Measurements from ENCODE around the gene DGKD. TPM values are rescaled to one million over a fixed set of nuclear protein-coding genes. Genes with fewer than 3 reads are reported as not detected.

DGKD gene
- total RNA-seq, 1 experiment from 2014 or later, result 41.4 TPM

DNA sequence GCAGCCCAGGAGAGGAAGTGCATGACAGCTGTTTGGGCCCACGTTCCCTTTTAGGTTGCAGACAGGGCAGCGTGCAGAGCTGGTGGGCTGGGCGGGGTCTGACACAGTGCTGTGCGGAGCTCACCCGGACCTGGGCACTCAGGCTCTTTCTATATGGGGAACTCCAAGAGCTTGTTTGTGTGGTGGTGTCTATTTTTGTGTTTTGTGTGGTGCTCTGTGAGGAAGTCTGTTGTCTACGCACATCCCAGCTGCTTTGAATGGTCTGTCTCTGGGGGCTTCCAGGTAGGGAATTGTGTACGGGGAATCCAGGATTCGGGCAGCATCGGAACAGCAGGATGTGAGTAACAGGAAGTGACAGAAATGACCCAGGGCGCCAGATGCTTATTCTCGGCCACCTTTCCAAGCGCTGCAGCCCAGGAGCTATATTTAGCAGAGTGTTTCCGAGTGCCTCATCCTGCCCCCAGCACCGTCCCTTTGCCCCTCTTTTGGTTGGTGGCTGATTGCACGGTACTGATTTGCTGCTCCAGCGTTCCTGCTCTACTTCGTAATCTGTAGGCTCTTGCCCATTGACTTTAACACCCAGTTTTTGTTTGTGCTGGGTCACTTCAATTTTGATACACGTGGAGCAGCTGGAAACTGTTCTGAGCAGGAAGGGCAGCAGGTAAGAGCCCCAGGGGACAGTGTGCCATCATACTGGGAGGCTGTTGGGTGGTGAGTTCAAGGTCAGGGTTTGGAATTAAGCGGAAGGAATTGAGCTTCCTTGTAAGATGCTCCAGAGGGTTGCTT is 64.7 kb downstream of the DGKD start:
- POLR2A ChIA-PET, result no interaction called here
- TF ChIP-seq NFE2L1 (CRISPR knock-in tag; IDR thresholded peaks at IDR 0.05) (no peak), MYBL2 (CRISPR knock-in tag; IDR thresholded peaks at IDR 0.05) (no peak)
- Mint-ChIP-seq H3K4me3 (no peak overlapping the region), H3K9me3 (no peaks in the 10 kb centered on the region), H3K27ac (peak overlapping the region; percentile 69), H3K27me3 (ENCODE audit: low read depth) (no peaks in the 10 kb centered on the region), H3K36me3 (no peaks in the 10 kb centered on the region), H3K4me1 (peaks cover 45% of the 10 kb centered on the region)
- DNase-seq (ENCODE audit: low spot score) (no peak), ATAC-seq (no peak)
- CTCF ChIA-PET, result interaction anchor here (0.6 to 4.5 kb wide), 7 partner anchors 15 to 440 kb away, joined by 3 to 21 read pairs (median 5); partner anchors contain the start of gene DGKD

DNA sequence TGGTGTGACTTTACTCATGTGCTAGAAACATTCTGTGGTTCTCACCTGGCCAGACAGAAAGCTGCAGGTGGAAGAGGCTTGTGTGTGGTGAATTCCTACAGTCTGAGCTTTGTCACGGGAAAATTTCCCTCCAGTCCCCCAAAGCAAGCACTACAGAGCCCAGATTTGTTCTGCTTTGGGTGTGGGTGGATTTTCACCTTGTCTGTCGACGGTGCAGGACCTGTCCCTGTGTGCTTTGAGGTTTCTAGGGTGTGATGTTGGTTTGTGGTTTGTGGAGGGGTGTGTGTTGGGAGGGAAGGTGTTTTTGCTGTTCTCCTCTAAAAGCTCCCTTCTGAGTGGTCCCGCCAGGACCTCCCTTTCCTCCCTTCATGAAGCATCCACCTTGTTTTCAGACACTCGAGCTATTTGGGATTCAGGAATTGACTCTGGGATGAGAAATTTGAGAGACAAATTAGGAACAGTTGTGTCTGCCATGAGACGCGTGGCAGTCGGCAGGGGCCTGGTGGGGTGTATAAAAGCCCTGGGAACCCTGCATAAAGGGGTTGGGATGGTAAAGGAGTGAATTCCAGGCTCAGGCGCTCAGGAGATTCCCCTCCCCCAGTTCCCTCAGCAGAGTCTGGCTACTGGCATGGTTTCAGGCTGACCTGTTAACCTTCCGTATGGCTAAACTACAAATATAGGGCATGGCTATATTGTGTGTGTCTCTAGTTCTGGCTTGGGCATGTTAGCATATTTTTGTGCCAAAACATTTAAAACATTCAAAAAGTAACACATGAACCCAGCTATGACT is 65.5 kb downstream of the DGKD start:
- peaks cover 45% of the 10 kb centered on the region for H3K4me1 Mint-ChIP-seq
- ATAC-seq (peak; percentile 83), DNase-seq (ENCODE audit: low spot score) (no peak)
- ChIA-PET CTCF (interaction anchor here (1.1 to 4.5 kb wide), 6 partner anchors 14 to 292 kb away, joined by 3 to 21 read pairs (median 8); partner anchors contain the start of gene DGKD), POLR2A (no interaction called here)
- peak overlapping the region; percentile 69 for H3K27ac Mint-ChIP-seq
- TF ChIP-seq SMAD3 (CRISPR knock-in tag; IDR thresholded peaks at IDR 0.05; ENCODE audit: borderline replicate concordance) (no peak), KAT7 (CRISPR knock-in tag; IDR thresholded peaks at IDR 0.05; ENCODE audit: borderline replicate concordance) (no peak), MXD4 (CRISPR knock-in tag; IDR thresholded peaks at IDR 0.05; ENCODE audit: borderline replicate concordance) (no peak), GABPB1 (CRISPR knock-in tag; IDR thresholded peaks at IDR 0.05) (no peak), IRF2 (CRISPR knock-in tag; IDR thresholded peaks at IDR 0.05; ENCODE audit: borderline replicate concordance, low read depth) (no peak), CREB1 (CRISPR knock-in tag; IDR thresholded peaks at IDR 0.05) (no peak), GTF2I (CRISPR knock-in tag; conservative IDR thresholded peaks at IDR 0.05) (no peak), NFE2L1 (CRISPR knock-in tag; IDR thresholded peaks at IDR 0.05) (no peak), ZNF219 (CRISPR knock-in tag; IDR thresholded peaks at IDR 0.05; ENCODE audit: borderline replicate concordance) (no peak), ZNF416 (CRISPR knock-in tag; IDR thresholded peaks at IDR 0.05) (no peak), ELF4 (CRISPR knock-in tag; IDR thresholded peaks at IDR 0.05; ENCODE audit: low read depth) (no peak)
- TF ChIP-seq, protein P1, sequence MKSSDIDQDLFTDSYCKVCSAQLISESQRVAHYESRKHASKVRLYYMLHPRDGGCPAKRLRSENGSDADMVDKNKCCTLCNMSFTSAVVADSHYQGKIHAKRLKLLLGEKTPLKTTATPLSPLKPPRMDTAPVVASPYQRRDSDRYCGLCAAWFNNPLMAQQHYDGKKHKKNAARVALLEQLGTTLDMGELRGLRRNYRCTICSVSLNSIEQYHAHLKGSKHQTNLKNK (CRISPR knock-in tag; IDR thresholded peaks at IDR 0.05), result no peak
- TF ChIP-seq, protein P2, sequence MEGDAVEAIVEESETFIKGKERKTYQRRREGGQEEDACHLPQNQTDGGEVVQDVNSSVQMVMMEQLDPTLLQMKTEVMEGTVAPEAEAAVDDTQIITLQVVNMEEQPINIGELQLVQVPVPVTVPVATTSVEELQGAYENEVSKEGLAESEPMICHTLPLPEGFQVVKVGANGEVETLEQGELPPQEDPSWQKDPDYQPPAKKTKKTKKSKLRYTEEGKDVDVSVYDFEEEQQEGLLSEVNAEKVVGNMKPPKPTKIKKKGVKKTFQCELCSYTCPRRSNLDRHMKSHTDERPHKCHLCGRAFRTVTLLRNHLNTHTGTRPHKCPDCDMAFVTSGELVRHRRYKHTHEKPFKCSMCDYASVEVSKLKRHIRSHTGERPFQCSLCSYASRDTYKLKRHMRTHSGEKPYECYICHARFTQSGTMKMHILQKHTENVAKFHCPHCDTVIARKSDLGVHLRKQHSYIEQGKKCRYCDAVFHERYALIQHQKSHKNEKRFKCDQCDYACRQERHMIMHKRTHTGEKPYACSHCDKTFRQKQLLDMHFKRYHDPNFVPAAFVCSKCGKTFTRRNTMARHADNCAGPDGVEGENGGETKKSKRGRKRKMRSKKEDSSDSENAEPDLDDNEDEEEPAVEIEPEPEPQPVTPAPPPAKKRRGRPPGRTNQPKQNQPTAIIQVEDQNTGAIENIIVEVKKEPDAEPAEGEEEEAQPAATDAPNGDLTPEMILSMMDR (IDR thresholded peaks at IDR 0.05), result no peak
- TF ChIP-seq, protein P3, sequence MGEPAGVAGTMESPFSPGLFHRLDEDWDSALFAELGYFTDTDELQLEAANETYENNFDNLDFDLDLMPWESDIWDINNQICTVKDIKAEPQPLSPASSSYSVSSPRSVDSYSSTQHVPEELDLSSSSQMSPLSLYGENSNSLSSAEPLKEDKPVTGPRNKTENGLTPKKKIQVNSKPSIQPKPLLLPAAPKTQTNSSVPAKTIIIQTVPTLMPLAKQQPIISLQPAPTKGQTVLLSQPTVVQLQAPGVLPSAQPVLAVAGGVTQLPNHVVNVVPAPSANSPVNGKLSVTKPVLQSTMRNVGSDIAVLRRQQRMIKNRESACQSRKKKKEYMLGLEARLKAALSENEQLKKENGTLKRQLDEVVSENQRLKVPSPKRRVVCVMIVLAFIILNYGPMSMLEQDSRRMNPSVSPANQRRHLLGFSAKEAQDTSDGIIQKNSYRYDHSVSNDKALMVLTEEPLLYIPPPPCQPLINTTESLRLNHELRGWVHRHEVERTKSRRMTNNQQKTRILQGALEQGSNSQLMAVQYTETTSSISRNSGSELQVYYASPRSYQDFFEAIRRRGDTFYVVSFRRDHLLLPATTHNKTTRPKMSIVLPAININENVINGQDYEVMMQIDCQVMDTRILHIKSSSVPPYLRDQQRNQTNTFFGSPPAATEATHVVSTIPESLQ (CRISPR knock-in tag; IDR thresholded peaks at IDR 0.05), result no peak
- TF ChIP-seq, protein P4, sequence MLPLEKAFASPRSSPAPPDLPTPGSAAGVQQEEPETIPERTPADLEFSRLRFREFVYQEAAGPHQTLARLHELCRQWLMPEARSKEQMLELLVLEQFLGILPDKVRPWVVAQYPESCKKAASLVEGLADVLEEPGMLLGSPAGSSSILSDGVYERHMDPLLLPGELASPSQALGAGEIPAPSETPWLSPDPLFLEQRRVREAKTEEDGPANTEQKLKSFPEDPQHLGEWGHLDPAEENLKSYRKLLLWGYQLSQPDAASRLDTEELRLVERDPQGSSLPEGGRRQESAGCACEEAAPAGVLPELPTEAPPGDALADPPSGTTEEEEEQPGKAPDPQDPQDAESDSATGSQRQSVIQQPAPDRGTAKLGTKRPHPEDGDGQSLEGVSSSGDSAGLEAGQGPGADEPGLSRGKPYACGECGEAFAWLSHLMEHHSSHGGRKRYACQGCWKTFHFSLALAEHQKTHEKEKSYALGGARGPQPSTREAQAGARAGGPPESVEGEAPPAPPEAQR (CRISPR knock-in tag; IDR thresholded peaks at IDR 0.05), result no peak
- TF ChIP-seq, protein P5, sequence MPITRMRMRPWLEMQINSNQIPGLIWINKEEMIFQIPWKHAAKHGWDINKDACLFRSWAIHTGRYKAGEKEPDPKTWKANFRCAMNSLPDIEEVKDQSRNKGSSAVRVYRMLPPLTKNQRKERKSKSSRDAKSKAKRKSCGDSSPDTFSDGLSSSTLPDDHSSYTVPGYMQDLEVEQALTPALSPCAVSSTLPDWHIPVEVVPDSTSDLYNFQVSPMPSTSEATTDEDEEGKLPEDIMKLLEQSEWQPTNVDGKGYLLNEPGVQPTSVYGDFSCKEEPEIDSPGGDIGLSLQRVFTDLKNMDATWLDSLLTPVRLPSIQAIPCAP (CRISPR knock-in tag; IDR thresholded peaks at IDR 0.05), result no peak
- TF ChIP-seq, protein P6, sequence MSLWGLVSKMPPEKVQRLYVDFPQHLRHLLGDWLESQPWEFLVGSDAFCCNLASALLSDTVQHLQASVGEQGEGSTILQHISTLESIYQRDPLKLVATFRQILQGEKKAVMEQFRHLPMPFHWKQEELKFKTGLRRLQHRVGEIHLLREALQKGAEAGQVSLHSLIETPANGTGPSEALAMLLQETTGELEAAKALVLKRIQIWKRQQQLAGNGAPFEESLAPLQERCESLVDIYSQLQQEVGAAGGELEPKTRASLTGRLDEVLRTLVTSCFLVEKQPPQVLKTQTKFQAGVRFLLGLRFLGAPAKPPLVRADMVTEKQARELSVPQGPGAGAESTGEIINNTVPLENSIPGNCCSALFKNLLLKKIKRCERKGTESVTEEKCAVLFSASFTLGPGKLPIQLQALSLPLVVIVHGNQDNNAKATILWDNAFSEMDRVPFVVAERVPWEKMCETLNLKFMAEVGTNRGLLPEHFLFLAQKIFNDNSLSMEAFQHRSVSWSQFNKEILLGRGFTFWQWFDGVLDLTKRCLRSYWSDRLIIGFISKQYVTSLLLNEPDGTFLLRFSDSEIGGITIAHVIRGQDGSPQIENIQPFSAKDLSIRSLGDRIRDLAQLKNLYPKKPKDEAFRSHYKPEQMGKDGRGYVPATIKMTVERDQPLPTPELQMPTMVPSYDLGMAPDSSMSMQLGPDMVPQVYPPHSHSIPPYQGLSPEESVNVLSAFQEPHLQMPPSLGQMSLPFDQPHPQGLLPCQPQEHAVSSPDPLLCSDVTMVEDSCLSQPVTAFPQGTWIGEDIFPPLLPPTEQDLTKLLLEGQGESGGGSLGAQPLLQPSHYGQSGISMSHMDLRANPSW (CRISPR knock-in tag; conservative IDR thresholded peaks at IDR 0.05; ENCODE audit: low read depth), result no peak
- TF ChIP-seq, protein P7, sequence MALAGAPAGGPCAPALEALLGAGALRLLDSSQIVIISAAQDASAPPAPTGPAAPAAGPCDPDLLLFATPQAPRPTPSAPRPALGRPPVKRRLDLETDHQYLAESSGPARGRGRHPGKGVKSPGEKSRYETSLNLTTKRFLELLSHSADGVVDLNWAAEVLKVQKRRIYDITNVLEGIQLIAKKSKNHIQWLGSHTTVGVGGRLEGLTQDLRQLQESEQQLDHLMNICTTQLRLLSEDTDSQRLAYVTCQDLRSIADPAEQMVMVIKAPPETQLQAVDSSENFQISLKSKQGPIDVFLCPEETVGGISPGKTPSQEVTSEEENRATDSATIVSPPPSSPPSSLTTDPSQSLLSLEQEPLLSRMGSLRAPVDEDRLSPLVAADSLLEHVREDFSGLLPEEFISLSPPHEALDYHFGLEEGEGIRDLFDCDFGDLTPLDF (CRISPR knock-in tag; IDR thresholded peaks at IDR 0.05), result no peak
- no peaks in the 10 kb centered on the region for H3K9me3 Mint-ChIP-seq
- H3K36me3 Mint-ChIP-seq, result no peaks in the 10 kb centered on the region
- H3K4me3 Mint-ChIP-seq, result no peak overlapping the region
- H3K27me3 Mint-ChIP-seq (ENCODE audit: low read depth), result no peaks in the 10 kb centered on the region
